Cardiac fibroblast (primary cell): ENCODE results near the gene SLC39A1.

Experiments used
- DNase-seq, 2 donors: peaks; one replicate each; pipeline versions ENCODE4 v3.0.0 to v3.0.0-alpha.2; 2010; ENCODE audit warnings: low read depth in 2 of 2
- H3K4me3 ChIP-seq, 2 donors: replicated peaks in 1 of 2; 1 replicate in 1 of 2; 2 replicates in 1 of 2; pipeline ENCODE4 v1.5.1; 2011; ENCODE audit warnings: low read depth in 2 of 2, low read length in 2 of 2, mild to moderate bottlenecking in 2 of 2, moderate library complexity in 1 of 2
- TF ChIP-seq, protein P1 (sequence below): IDR thresholded peaks from one replicate; pipeline ENCODE4 v1.5.1; 2011; ENCODE audit warnings: low read depth, mild to moderate bottlenecking, low read length, inconsistent platforms

Gene SLC39A1

GRCh38 chr1:153937331-153937730 is 26.0 kb downstream of the SLC39A1 start:
- H3K4me3 ChIP-seq: no peak overlapping the region
- DNase-seq: no peak
- TF ChIP-seq, protein P1, sequence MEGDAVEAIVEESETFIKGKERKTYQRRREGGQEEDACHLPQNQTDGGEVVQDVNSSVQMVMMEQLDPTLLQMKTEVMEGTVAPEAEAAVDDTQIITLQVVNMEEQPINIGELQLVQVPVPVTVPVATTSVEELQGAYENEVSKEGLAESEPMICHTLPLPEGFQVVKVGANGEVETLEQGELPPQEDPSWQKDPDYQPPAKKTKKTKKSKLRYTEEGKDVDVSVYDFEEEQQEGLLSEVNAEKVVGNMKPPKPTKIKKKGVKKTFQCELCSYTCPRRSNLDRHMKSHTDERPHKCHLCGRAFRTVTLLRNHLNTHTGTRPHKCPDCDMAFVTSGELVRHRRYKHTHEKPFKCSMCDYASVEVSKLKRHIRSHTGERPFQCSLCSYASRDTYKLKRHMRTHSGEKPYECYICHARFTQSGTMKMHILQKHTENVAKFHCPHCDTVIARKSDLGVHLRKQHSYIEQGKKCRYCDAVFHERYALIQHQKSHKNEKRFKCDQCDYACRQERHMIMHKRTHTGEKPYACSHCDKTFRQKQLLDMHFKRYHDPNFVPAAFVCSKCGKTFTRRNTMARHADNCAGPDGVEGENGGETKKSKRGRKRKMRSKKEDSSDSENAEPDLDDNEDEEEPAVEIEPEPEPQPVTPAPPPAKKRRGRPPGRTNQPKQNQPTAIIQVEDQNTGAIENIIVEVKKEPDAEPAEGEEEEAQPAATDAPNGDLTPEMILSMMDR: no peak

GRCh38 chr1:153936011-153936802 is 27.1 kb downstream of the SLC39A1 start:
- H3K4me3 ChIP-seq: no peak overlapping the region
- TF ChIP-seq, protein P1: no peak
- DNase-seq: no peak

DNA sequence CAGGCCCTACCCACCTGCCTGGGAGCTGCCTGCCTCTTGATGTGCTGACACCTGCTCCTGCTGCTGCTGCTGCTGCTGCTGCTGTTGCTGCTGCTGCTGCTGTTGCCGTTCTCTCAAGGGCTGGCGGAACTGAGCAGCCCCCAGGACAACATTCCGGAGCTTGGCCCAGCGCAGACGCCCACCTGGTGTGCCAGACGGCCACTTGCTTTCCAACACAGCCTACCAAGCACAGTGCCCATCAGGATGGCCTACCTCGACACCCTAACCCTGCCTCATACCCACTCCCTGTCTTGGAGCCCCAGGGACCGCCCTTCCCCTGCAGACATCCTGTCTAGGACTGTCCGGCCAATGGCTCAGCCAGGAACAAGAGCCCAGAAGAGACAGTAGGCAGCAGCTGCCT is 28.6 kb downstream of the SLC39A1 start:
- TF ChIP-seq, protein P1: no peak
- no peak overlapping the region for H3K4me3 ChIP-seq
- DNase-seq: no peak

DNA sequence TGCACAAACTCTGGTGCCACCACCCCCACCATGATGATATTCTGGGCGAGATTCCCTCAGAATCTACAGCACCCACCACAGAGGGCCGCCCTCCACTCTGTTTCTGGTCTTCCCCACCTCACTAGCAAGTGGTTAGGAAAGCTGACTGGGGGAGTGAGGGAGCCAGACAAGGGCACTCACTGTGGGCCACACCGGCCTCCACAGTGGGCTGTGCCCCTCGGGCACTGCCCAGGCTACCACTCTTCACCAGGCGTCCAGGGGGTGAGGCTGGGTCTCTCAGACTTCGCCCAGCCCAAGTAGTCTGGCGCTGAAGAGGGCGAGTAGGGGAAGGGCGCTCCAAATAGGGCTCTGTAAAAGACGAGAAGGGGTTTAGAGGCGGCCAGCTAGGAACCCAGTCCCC is 29.4 kb downstream of the SLC39A1 start:
- H3K4me3 ChIP-seq: no peak overlapping the region
- DNase-seq: no peak
- TF ChIP-seq, protein P1: no peak

DNA sequence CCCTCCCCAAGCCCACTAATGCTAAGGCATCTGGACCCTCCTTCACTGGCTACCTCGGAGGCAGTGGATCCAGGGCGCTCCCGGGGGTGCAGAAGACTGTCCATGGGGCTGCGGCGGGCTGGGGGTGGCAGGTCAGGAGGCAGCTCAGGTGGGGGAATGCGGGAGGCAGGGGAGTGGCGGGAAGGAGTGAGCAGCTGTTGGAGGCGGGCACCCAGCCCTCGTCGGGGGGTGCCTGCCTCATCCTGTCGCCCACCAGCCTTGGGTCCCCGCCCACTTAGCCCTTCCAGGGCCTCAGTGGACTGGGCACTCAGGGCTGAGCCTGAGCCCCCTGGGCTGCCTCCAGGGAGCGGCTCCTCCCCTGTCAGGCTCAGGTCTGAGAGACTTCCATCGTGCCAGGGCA is 29.9 kb downstream of the SLC39A1 start:
- TF ChIP-seq, protein P1: no peak
- DNase-seq: no peak
- H3K4me3 ChIP-seq: no peak overlapping the region

GRCh38 chr1:153932156-153933131 is 30.9 kb downstream of the SLC39A1 start:
- no peak for DNase-seq
- no peak overlapping the region for H3K4me3 ChIP-seq
- TF ChIP-seq, protein P1: no peak
